Transverse colon (tissue), 3 donors: ENCODE results near the gene POC1A.

Source experiments
- CTCF ChIP-seq, 5 experiments: fragments of 200-600 bp in 3 of 5; fragments of 450-650 bp in 2 of 5; sonication (generic) in 3 of 5; IDR thresholded peaks; 1 replicate in 2 of 5; 2 replicates in 3 of 5; pipeline ENCODE4 v1.5.1; 2016 to 2017; ENCODE audit warnings: antibody characterized with exemption in 5 of 5, inconsistent platforms in 3 of 5, mild to moderate bottlenecking in 2 of 5, moderate library complexity in 1 of 5
- EP300 ChIP-seq: sonication (generic); formaldehyde crosslinking; IDR thresholded peaks from one replicate; pipeline ENCODE4 v1.6.1; 2017; ENCODE audit warnings: antibody characterized with exemption, low read depth
- POLR2A ChIP-seq: fragments of 450-650 bp; IDR thresholded peaks from one replicate; pipeline ENCODE4 v1.6.1; 2016; ENCODE audit warnings: antibody characterized with exemption, mild to moderate bottlenecking, moderate library complexity

- TF ChIP-seq CTCF (IDR thresholded peaks at IDR 0.05) (no peak), EP300 (no peak), POLR2A (no peak)
Observed at GRCh38 chr3:52065264-52065756, 88.9 kb downstream of the POC1A start.
